H1 (cell line): ENCODE measurements around the gene CEP192. TPM values are rescaled to one million over a fixed set of nuclear protein-coding genes. Genes with fewer than 3 reads are reported as not detected.

Experiments
- CEBPB ChIP-seq: IDR thresholded peaks from 2 replicates; pipeline ENCODE4 v1.6.1; 2012; ENCODE audit warnings: low read depth, low read length
- CHD7 ChIP-seq: fragments of 300-600 bp; sonication (generic); IDR thresholded peaks from 2 replicates; pipeline ENCODE4 v1.7.1; 2012; ENCODE audit warnings: low read length, moderate library complexity, mild to moderate bottlenecking, inconsistent platforms; ENCODE audit not compliant: insufficient replicate concordance
- GTF2F1 ChIP-seq: IDR thresholded peaks from 2 replicates; pipeline ENCODE4 v1.6.1; 2012; ENCODE audit warnings: low read depth, low read length, improper control_type of control experiment, borderline replicate concordance
- HDAC6 ChIP-seq: IDR thresholded peaks from one replicate; pipeline ENCODE4 v1.7.1; 2012; ENCODE audit warnings: low read depth, mild to moderate bottlenecking, inconsistent platforms, low read length, moderate library complexity
- MAFK ChIP-seq: IDR thresholded peaks from 2 replicates; pipeline ENCODE4 v1.6.1; 2012; ENCODE audit warnings: low read depth, mild to moderate bottlenecking, improper control_type of control experiment, low read length
- POLR2AphosphoS5 ChIP-seq: IDR thresholded peaks from 2 replicates; pipeline ENCODE4 v1.6.1; 2011; ENCODE audit warnings: low read depth, low read length
- RFX5 ChIP-seq: IDR thresholded peaks from 2 replicates; pipeline ENCODE4 v1.6.1; 2011; ENCODE audit warnings: low read depth, low read length, improper control_type of control experiment, borderline replicate concordance
- SAP30 ChIP-seq: fragments of 300-600 bp; sonication (generic); IDR thresholded peaks from 2 replicates; pipeline ENCODE4 v1.7.1; 2012; ENCODE audit warnings: low read length, moderate library complexity, mild to moderate bottlenecking, inconsistent platforms; ENCODE audit not compliant: insufficient read depth, insufficient replicate concordance
- SIN3A ChIP-seq, 2 experiments: IDR thresholded peaks in 1 of 2; conservative IDR thresholded peaks in 1 of 2; 2 replicates each; pipeline ENCODE4 v1.6.1; 2011 to 2012; ENCODE audit warnings: low read length in 2 of 2, improper control_type of control experiment in 1 of 2, low read depth in 1 of 2, mild to moderate bottlenecking in 1 of 2
- polyA plus RNA-seq, 7 experiments: library from polyadenylated mRNA; depleted of rRNA in 3 of 7; stranded (reverse) in 5 of 7; unstranded in 2 of 7; fragments of >200 nt in 5 of 7; fragments of 200-250 nt in 2 of 7; gene quantifications; 1 replicate in 5 of 7; 2 replicates in 1 of 7; 4 replicates in 1 of 7; pipeline versions ENCODE4 v1.2.1 to v1.2.3, GENCODE V29; 2011 to 2013; ENCODE audit warnings: missing spikeins in 2 of 7, mixed read lengths in 2 of 7
- total RNA-seq: library from RNA; stranded (reverse); fragmentation: NEBNext Ultra II Directional; extraction: Animal tissue kit (Norgen Biotek cat#: 25700); gene quantifications from 2 replicates; pipeline ENCODE4 v1.2.1, GENCODE V29; 2021

The CEP192 gene
- total and polyA plus RNA-seq, 2 of the 8 experiments (the other 6 are each of a cell fraction or from before 2014, with no cell fraction given): 13.4 to 23.1 TPM

GRCh38 chr18:13032173-13032572, 41.0 kb downstream of the CEP192 start (continued):
- TF ChIP-seq CHD7 (no peak), HDAC6 (no peak), POLR2AphosphoS5 (no peak), SAP30 (no peak), SIN3A (conservative IDR thresholded peaks at IDR 0.05 in 1 of 2, IDR thresholded peaks at IDR 0.05 in 1 of 2; ENCODE audit: low read depth in 1 of 2, low read length in 2 of 2) (no peak), MAFK (no peak), RFX5 (no peak), GTF2F1 (no peak), CEBPB (no peak)
